ENCODE results near the gene GPC3. TPM values are rescaled to one million over a fixed set of nuclear protein-coding genes. Genes with fewer than 3 reads are reported as not detected.

Gene GPC3
- total RNA-seq, 1 donor: not detected

GRCh38 chrX:133570549-133570948, 414.8 kb downstream of the GPC3 start:
- no peaks in the 10 kb centered on the region for H4K20me1 ChIP-seq (ENCODE audit: insufficient read depth, low read length)
- H2AFZ ChIP-seq (ENCODE audit: low read length): no peak overlapping the region
- no peak overlapping the region for H3K4me3 ChIP-seq (ENCODE audit: insufficient read depth, low read length)
- DNase-seq (ENCODE audit: insufficient read length, low spot score, missing footprints): peak; percentile 44
- H3K9me3 ChIP-seq (ENCODE audit: low read depth, low read length): peaks cover 2% of the 10 kb centered on the region
- TF ChIP-seq, protein P1, sequence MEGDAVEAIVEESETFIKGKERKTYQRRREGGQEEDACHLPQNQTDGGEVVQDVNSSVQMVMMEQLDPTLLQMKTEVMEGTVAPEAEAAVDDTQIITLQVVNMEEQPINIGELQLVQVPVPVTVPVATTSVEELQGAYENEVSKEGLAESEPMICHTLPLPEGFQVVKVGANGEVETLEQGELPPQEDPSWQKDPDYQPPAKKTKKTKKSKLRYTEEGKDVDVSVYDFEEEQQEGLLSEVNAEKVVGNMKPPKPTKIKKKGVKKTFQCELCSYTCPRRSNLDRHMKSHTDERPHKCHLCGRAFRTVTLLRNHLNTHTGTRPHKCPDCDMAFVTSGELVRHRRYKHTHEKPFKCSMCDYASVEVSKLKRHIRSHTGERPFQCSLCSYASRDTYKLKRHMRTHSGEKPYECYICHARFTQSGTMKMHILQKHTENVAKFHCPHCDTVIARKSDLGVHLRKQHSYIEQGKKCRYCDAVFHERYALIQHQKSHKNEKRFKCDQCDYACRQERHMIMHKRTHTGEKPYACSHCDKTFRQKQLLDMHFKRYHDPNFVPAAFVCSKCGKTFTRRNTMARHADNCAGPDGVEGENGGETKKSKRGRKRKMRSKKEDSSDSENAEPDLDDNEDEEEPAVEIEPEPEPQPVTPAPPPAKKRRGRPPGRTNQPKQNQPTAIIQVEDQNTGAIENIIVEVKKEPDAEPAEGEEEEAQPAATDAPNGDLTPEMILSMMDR (IDR thresholded peaks at IDR 0.05; ENCODE audit: extremely low read depth, low read depth, low read length): no peak
- H3K27ac ChIP-seq (ENCODE audit: low read depth, low read length): peak overlapping the region; percentile 39
- no peaks in the 10 kb centered on the region for H3K36me3 ChIP-seq (ENCODE audit: insufficient read depth, low read length)
- H3K79me2 ChIP-seq (ENCODE audit: insufficient read depth, low read length): no peaks in the 10 kb centered on the region
- no peak overlapping the region for H3K4me2 ChIP-seq (ENCODE audit: insufficient read depth, low read length)
- H3K4me1 ChIP-seq (ENCODE audit: insufficient read depth, low read length): peaks cover 13% of the 10 kb centered on the region
- no peaks in the 10 kb centered on the region for H3K27me3 ChIP-seq (ENCODE audit: insufficient read depth, low read length)

DNA sequence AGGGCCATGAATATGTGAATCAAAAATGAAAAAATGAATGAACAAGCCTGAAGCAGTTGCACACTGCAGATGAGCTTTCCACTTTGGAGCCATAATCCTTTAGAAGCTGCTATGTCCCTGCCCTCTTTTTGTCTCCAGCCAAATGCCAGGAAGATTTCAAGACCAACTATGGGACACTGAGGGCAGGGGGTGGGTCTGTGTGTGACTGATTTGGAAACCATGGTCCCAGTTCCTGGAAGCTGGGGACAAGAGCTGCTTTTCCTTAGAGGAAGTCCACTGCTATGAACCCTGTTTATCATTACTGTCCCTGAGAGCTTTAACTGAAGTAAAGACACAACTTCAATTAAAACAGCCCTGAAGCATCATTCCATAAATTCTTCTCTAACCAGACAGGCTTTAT, 416.2 kb downstream of the GPC3 start:
- no peak overlapping the region for H3K27ac ChIP-seq (ENCODE audit: low read depth, low read length)

DNA sequence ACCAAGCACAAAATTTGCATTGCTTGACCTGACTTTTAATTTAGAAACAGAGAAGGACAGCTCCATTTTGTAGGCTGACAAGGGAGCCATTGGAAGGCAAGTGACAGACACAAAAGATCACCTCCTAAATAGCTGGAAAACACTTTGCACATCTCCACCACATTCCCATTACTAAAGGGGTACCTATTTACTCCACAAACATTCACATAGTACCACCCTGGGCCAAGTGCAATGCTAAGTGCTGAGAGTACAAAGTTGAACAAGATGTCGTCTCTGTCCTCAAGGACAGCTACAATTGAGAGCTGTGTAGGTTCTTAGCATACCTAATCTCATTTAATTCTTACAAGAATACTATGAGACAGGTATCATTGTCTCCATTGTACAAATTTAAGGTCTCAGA, 417.3 kb downstream of the GPC3 start:
- Histone ChIP-seq H3K4me3 (ENCODE audit: insufficient read depth, low read length) (no peak overlapping the region), H3K9me3 (ENCODE audit: low read depth, low read length) (no peaks in the 10 kb centered on the region), H3K4me1 (ENCODE audit: insufficient read depth, low read length) (peaks cover 10% of the 10 kb centered on the region), H3K27me3 (ENCODE audit: insufficient read depth, low read length) (no peaks in the 10 kb centered on the region), H3K36me3 (ENCODE audit: insufficient read depth, low read length) (no peaks in the 10 kb centered on the region), H3K27ac (ENCODE audit: low read depth, low read length) (no peak overlapping the region), H3K4me2 (ENCODE audit: insufficient read depth, low read length) (no peak overlapping the region), H2AFZ (ENCODE audit: low read length) (no peak overlapping the region), H4K20me1 (ENCODE audit: insufficient read depth, low read length) (no peaks in the 10 kb centered on the region), H3K79me2 (ENCODE audit: insufficient read depth, low read length) (no peaks in the 10 kb centered on the region)
- TF ChIP-seq, protein P1 (IDR thresholded peaks at IDR 0.05; ENCODE audit: extremely low read depth, low read depth, low read length): no peak
- no peak for DNase-seq (ENCODE audit: insufficient read length, low spot score, missing footprints)

More for the DNA sequence above, 416.2 kb downstream of the GPC3 start:
- Histone ChIP-seq H3K4me1 (ENCODE audit: insufficient read depth, low read length) (peaks cover 10% of the 10 kb centered on the region), H3K36me3 (ENCODE audit: insufficient read depth, low read length) (no peaks in the 10 kb centered on the region), H3K9me3 (ENCODE audit: low read depth, low read length) (peaks cover 2% of the 10 kb centered on the region), H3K79me2 (ENCODE audit: insufficient read depth, low read length) (no peaks in the 10 kb centered on the region), H2AFZ (ENCODE audit: low read length) (no peak overlapping the region), H4K20me1 (ENCODE audit: insufficient read depth, low read length) (no peaks in the 10 kb centered on the region), H3K27me3 (ENCODE audit: insufficient read depth, low read length) (no peaks in the 10 kb centered on the region), H3K4me2 (ENCODE audit: insufficient read depth, low read length) (no peak overlapping the region), H3K4me3 (ENCODE audit: insufficient read depth, low read length) (no peak overlapping the region)
- no peak for DNase-seq (ENCODE audit: insufficient read length, low spot score, missing footprints)
- TF ChIP-seq, protein P1 (IDR thresholded peaks at IDR 0.05; ENCODE audit: extremely low read depth, low read depth, low read length): no peak

DNA sequence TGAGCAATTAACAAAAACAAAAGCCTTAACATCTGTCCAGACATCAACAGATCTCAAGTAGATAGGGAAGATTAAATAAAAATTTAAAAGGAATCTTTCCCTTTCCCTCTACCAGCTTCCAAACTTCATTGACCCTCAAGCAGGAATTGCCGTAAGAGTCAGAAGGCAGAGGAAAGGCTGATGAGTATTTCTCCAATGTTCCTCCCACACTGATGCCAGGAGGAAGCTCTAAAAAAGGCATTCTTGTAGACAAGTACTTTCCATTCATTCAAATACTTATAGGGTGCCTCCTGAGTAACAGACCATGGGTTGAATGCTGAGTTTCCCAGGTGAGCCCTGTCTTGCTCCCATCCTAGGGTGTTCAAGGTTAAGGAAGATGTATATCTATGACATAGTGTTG, 418.5 kb downstream of the GPC3 start:
- Histone ChIP-seq H2AFZ (ENCODE audit: low read length) (no peak overlapping the region), H3K4me1 (ENCODE audit: insufficient read depth, low read length) (peaks cover 12% of the 10 kb centered on the region), H3K36me3 (ENCODE audit: insufficient read depth, low read length) (no peaks in the 10 kb centered on the region), H3K27ac (ENCODE audit: low read depth, low read length) (no peak overlapping the region), H3K4me2 (ENCODE audit: insufficient read depth, low read length) (no peak overlapping the region), H3K79me2 (ENCODE audit: insufficient read depth, low read length) (no peaks in the 10 kb centered on the region), H3K4me3 (ENCODE audit: insufficient read depth, low read length) (no peak overlapping the region), H4K20me1 (ENCODE audit: insufficient read depth, low read length) (no peaks in the 10 kb centered on the region), H3K27me3 (ENCODE audit: insufficient read depth, low read length) (no peaks in the 10 kb centered on the region), H3K9me3 (ENCODE audit: low read depth, low read length) (no peaks in the 10 kb centered on the region)
- no peak for DNase-seq (ENCODE audit: insufficient read length, low spot score, missing footprints)
- TF ChIP-seq, protein P1 (IDR thresholded peaks at IDR 0.05; ENCODE audit: extremely low read depth, low read depth, low read length): no peak

Data from osteoblast (primary cell).